Vagina (tissue), 2 donors: ENCODE data around the gene ZIC4.

Source experiments
- CTCF ChIP-seq, 3 experiments: fragments of 450-650 bp in 2 of 3; fragments of 200-600 bp in 1 of 3; sonication (generic) in 1 of 3; IDR thresholded peaks; one replicate each; pipeline ENCODE4 v1.5.1; 2017 to 2019; ENCODE audit warnings: antibody characterized with exemption in 3 of 3, mild to moderate bottlenecking in 2 of 3, moderate library complexity in 2 of 3
- POLR2A ChIP-seq, 2 donors: fragments of 450-650 bp; IDR thresholded peaks; one replicate each; pipeline ENCODE4 v1.6.1; 2017; ENCODE audit warnings: antibody characterized with exemption in 2 of 2, mild to moderate bottlenecking in 2 of 2, moderate library complexity in 2 of 2
- POLR2AphosphoS5 ChIP-seq, 2 donors: sonication (generic); formaldehyde crosslinking; IDR thresholded peaks; one replicate each; pipeline ENCODE4 v1.9.0; 2017; ENCODE audit warnings: antibody characterized with exemption in 2 of 2, mild to moderate bottlenecking in 2 of 2, low read depth in 1 of 2; ENCODE audit not compliant: insufficient read depth in 1 of 2

GRCh38 chr3:147393943-147394883, 12.1 kb downstream of the ZIC4 start:
- TF ChIP-seq POLR2A (IDR thresholded peaks at IDR 0.05): no peak
- TF ChIP-seq CTCF (IDR thresholded peaks at IDR 0.05): no peak
- TF ChIP-seq POLR2AphosphoS5 (IDR thresholded peaks at IDR 0.05; ENCODE audit: insufficient read depth in 1 of 2, low read depth in 1 of 2): no peak
